ENCODE data around the gene LRRC32. TPM values are rescaled to one million over a fixed set of nuclear protein-coding genes. Genes with fewer than 3 reads are reported as not detected.
"Not testable (repeated sequence)": the region's sequence is repeated elsewhere in the genome, so short reads cannot be mapped to it uniquely, and the experiment has no call there.

Gene LRRC32
- total RNA-seq, 1 donor from 2014 or later: 111 TPM

GRCh38 chr11:76648061-76648460 is 22.5 kb downstream of the LRRC32 start:
- no peaks in the 10 kb centered on the region for H3K9me3 ChIP-seq
- H3K4me1 ChIP-seq: no peaks in the 10 kb centered on the region
- TF ChIP-seq CTCF (IDR thresholded peaks at IDR 0.05): no peak
- no peak overlapping the region for H3K4me3 ChIP-seq
- ATAC-seq (no peak), DNase-seq (no peak)
- no peaks in the 10 kb centered on the region for H3K27me3 ChIP-seq
- intact Hi-C loops (cut with DNase I): no loop called here
- H3K36me3 ChIP-seq: no peaks in the 10 kb centered on the region
- H3K27ac ChIP-seq: no peak overlapping the region

GRCh38 chr11:76646882-76647534 is 23.5 kb downstream of the LRRC32 start:
- no peak for ATAC-seq
- Histone ChIP-seq H3K36me3 (no peaks in the 10 kb centered on the region), H3K27ac (no peak overlapping the region), H3K9me3 (no peaks in the 10 kb centered on the region), H3K4me1 (no peaks in the 10 kb centered on the region), H3K27me3 (no peaks in the 10 kb centered on the region), H3K4me3 (no peak overlapping the region)
- no peak for DNase-seq
- intact Hi-C loops (cut with DNase I): no loop called here
- no peak for TF ChIP-seq CTCF (IDR thresholded peaks at IDR 0.05)

GRCh38 chr11:76644591-76644990 is 26.0 kb downstream of the LRRC32 start:
- ATAC-seq: no peak

DNA sequence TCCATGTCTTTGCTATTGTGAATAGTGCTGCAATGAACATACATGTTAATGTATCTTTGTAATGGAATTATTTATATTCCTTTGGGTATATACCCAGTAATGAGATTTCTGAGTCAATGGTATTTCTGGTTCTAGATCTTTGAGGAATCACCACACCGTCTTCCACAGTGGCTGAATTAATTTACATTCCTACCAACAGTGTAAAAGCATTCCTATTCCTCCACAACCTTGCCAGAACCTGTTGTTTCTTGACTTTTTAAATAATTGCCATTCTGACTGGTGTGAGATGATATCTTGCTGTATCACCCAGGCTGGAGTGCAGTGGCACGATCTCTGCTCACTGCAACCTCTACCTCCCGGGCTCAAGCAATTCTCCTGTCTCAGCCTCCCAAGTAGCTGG is 26.8 kb downstream of the LRRC32 start:
- DNase-seq; H3K4me1 ChIP-seq; H3K27me3 ChIP-seq; H3K4me3 ChIP-seq; H3K27ac ChIP-seq; H3K36me3 ChIP-seq; ATAC-seq; intact Hi-C loops (cut with DNase I); H3K9me3 ChIP-seq: not testable (repeated sequence)

More at GRCh38 chr11:76644591-76644990, 26.0 kb downstream of the LRRC32 start:
- intact Hi-C loops (cut with DNase I): no loop called here
- Histone ChIP-seq H3K4me1 (no peaks in the 10 kb centered on the region), H3K27me3 (no peaks in the 10 kb centered on the region), H3K4me3 (no peak overlapping the region), H3K36me3 (no peaks in the 10 kb centered on the region), H3K9me3 (no peaks in the 10 kb centered on the region), H3K27ac (no peak overlapping the region)
- TF ChIP-seq CTCF (IDR thresholded peaks at IDR 0.05): no peak
- DNase-seq: no peak

DNA sequence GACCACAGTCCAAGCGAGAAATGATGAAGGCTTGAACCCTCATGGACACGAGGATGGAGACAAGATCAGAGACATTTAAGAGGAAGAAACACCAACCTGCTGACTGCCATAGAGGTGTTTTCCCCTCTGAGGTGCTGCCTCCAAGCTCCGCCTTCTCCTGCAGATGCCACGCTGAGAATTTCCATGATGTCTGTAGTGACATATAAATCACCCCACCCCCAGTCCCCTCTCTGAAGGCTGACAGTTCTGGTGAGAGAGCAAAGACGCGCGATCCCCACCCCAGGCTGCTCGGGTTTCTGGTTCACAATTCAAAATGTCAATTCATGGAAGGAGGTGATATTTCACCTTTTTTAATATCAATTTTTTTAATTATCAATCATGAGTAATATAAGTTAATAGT is 28.2 kb downstream of the LRRC32 start:
- Histone ChIP-seq H3K27ac (no peak overlapping the region), H3K9me3 (no peaks in the 10 kb centered on the region), H3K4me3 (no peak overlapping the region), H3K36me3 (no peaks in the 10 kb centered on the region), H3K4me1 (peaks cover 10% of the 10 kb centered on the region), H3K27me3 (no peaks in the 10 kb centered on the region)
- DNase-seq (no peak), ATAC-seq (no peak)
- intact Hi-C loops (cut with DNase I): no loop called here
- TF ChIP-seq CTCF (IDR thresholded peaks at IDR 0.05): no peak

- ATAC-seq (no peak), DNase-seq (no peak)
- no peaks in the 10 kb centered on the region for H3K27me3 ChIP-seq
- intact Hi-C loops (cut with DNase I): no loop called here
- H3K4me1 ChIP-seq: peaks cover 12% of the 10 kb centered on the region
- H3K4me3 ChIP-seq: no peak overlapping the region
- H3K27ac ChIP-seq: no peak overlapping the region
- no peaks in the 10 kb centered on the region for H3K36me3 ChIP-seq
- TF ChIP-seq CTCF (IDR thresholded peaks at IDR 0.05): no peak
- no peaks in the 10 kb centered on the region for H3K9me3 ChIP-seq
Measured at GRCh38 chr11:76641905-76642304, 28.6 kb downstream of the LRRC32 start.

Data from upper lobe of right lung (tissue), 1 donor.